A549 (cell line): ENCODE data around the gene RBKS. TPM values are rescaled to one million over a fixed set of nuclear protein-coding genes. Genes with fewer than 3 reads are reported as not detected.

Experiments used
- ATAC-seq, 2 experiments: fragments of 200-7000 bp in 1 of 2; fragments of >200 bp in 1 of 2; cut with Nextera tagmentation in 1 of 2; cut with Tn5 transposase in 1 of 2; 3 replicates each; pipeline versions ENCODE4 v1.8.0 to v1.9.1; 2018 to 2020; ENCODE audit warnings: mild to moderate bottlenecking in 1 of 2, moderate library complexity in 1 of 2
- CTCF ChIA-PET: fragments of 300-600 bp; sonication (Branson Sonifier 250); formaldehyde crosslinking; extraction: SDS; loops from one replicate; lab custom pipeline; 2021; ENCODE audit warnings: antibody characterized with exemption, inconsistent platforms; lab: Yijun Ruan, JAX
- POLR2A ChIA-PET: fragments of 350-600 bp; formaldehyde crosslinking; extraction: SDS; loops from one replicate; lab custom pipeline; 2021; ENCODE audit warnings: antibody characterized with exemption, inconsistent platforms; lab: Yijun Ruan, JAX
- DNase-seq, 2 experiments: peaks; one replicate each; pipeline versions ENCODE4 v3.0.0 to v3.0.0-alpha.2; 2011 to 2016; ENCODE audit warnings: low read depth in 1 of 2, low spot score in 1 of 2
- FAIRE-seq: peaks from 2 replicates; lab custom pipeline; 2011; peaks lifted over from hg19 to GRCh38; lab: Jason Lieb, UNC
- H3K27ac ChIP-seq, 2 experiments: fragments of >200 bp; sonication (Bioruptor Twin); formaldehyde crosslinking; 3 replicates each; pipeline ENCODE4 v1.5.1; 2016 to 2017
- H3K4me1 ChIP-seq: fragments of >200 bp; sonication (Bioruptor Twin); formaldehyde crosslinking; 3 replicates; pipeline ENCODE4 v1.6.1; 2016
- H3K4me2 ChIP-seq: fragments of >200 bp; sonication (Bioruptor Twin); formaldehyde crosslinking; 3 replicates; pipeline ENCODE4 v1.6.1; 2016
- H3K4me3 ChIP-seq: fragments of >200 bp; sonication (Bioruptor Twin); formaldehyde crosslinking; 3 replicates; pipeline ENCODE4 v1.5.1; 2016
- H3K9me3 ChIP-seq: fragments of >200 bp; sonication (Bioruptor Twin); formaldehyde crosslinking; 3 replicates; pipeline ENCODE4 v1.6.1; 2016
- ATOH8 ChIP-seq: fragments of 250-450 bp; sonication (Bioruptor Pico); IDR thresholded peaks from 2 replicates; pipeline ENCODE4 v1.5.0; 2020; ENCODE audit warnings: low read depth, mild to moderate bottlenecking, moderate library complexity
- BCL3 ChIP-seq: fragments of >200 bp; sonication (Bioruptor Twin); formaldehyde crosslinking; IDR thresholded peaks from 3 replicates; pipeline ENCODE4 v1.6.1; 2016
- CEBPB ChIP-seq, 2 experiments: fragments of >200 bp in 1 of 2; sonication (Bioruptor Twin) in 1 of 2; formaldehyde crosslinking in 1 of 2; IDR thresholded peaks; 2 replicates each; pipeline ENCODE4 v1.6.1; 2012 to 2016
- E2F6 ChIP-seq: IDR thresholded peaks from 2 replicates; pipeline ENCODE4 v1.6.1; 2012; ENCODE audit warnings: low read depth, borderline replicate concordance
- ELK1 ChIP-seq: fragments of 150-350 bp; IDR thresholded peaks from 2 replicates; pipeline ENCODE4 v1.6.1; 2014; ENCODE audit warnings: low read depth, mild to moderate bottlenecking, low read length
- ESRRA ChIP-seq: fragments of 150-350 bp; IDR thresholded peaks from 2 replicates; pipeline ENCODE4 v1.6.1; 2014; ENCODE audit warnings: mild to moderate bottlenecking, low read length, borderline replicate concordance
- FOSL2 ChIP-seq, 2 experiments: fragments of 450-650 bp in 1 of 2; fragments of >200 bp in 1 of 2; sonication (Bioruptor Twin) in 1 of 2; formaldehyde crosslinking; IDR thresholded peaks; 2 replicates each; pipeline versions ENCODE4 v1.5.0 to v1.6.1; 2016 to 2020; ENCODE audit warnings: mild to moderate bottlenecking in 1 of 2, moderate library complexity in 1 of 2
- HEYL ChIP-seq: fragments of 250-450 bp; sonication (Bioruptor Pico); IDR thresholded peaks from 2 replicates; pipeline ENCODE4 v1.8.0; 2021; ENCODE audit warnings: mild to moderate bottlenecking, moderate library complexity
- HOXB13 ChIP-seq: fragments of 250-450 bp; sonication (Bioruptor Pico); IDR thresholded peaks from 2 replicates; pipeline ENCODE4 v1.5.0; 2020; ENCODE audit warnings: low read depth, mild to moderate bottlenecking, moderate library complexity
- HOXB5 ChIP-seq: fragments of 250-450 bp; sonication (Bioruptor Pico); IDR thresholded peaks from 2 replicates; pipeline ENCODE4 v1.5.0; 2020; ENCODE audit warnings: mild to moderate bottlenecking, moderate library complexity
- JUN ChIP-seq, 2 experiments: fragments of >200 bp; sonication (Bioruptor Twin); formaldehyde crosslinking; IDR thresholded peaks; 2 replicates in 1 of 2; 3 replicates in 1 of 2; pipeline ENCODE4 v1.6.1; 2016 to 2017
- MYC ChIP-seq: IDR thresholded peaks from 2 replicates; pipeline ENCODE4 v1.6.1; 2012; ENCODE audit warnings: mild to moderate bottlenecking, inconsistent platforms, low read length, improper control_type of control experiment, borderline replicate concordance
- NFE2L2 ChIP-seq: fragments of 150-350 bp; conservative IDR thresholded peaks from 2 replicates; pipeline ENCODE4 v1.6.1; 2014; ENCODE audit warnings: low read length
- PBX3 ChIP-seq: IDR thresholded peaks from 2 replicates; pipeline ENCODE4 v1.6.1; 2012
- PHF8 ChIP-seq: fragments of 200-600 bp; sonication (generic); IDR thresholded peaks from 2 replicates; pipeline ENCODE4 v1.6.1; 2016; ENCODE audit warnings: low read depth, mild to moderate bottlenecking, antibody characterized with exemption, moderate library complexity, borderline replicate concordance
- POLR2A ChIP-seq: IDR thresholded peaks from 2 replicates; pipeline ENCODE4 v1.6.1; 2012; ENCODE audit warnings: mild to moderate bottlenecking, low read length
- RAD21 ChIP-seq, 2 experiments: fragments of >200 bp in 1 of 2; sonication (Bioruptor Twin) in 1 of 2; formaldehyde crosslinking in 1 of 2; IDR thresholded peaks in 1 of 2; conservative IDR thresholded peaks in 1 of 2; 2 replicates in 1 of 2; 3 replicates in 1 of 2; pipeline ENCODE4 v1.6.1; 2012 to 2018; ENCODE audit warnings: inconsistent platforms in 1 of 2
- RARB ChIP-seq: fragments of 250-450 bp; sonication (Bioruptor Pico); IDR thresholded peaks from 2 replicates; pipeline ENCODE4 v1.8.0; 2021; ENCODE audit warnings: mild to moderate bottlenecking, moderate library complexity
- RFX5 ChIP-seq: fragments of 450-650 bp; IDR thresholded peaks from 2 replicates; pipeline ENCODE4 v1.7.1; 2014; ENCODE audit warnings: antibody characterized with exemption, mild to moderate bottlenecking, moderate library complexity
- SMC3 ChIP-seq: fragments of >200 bp; sonication (Bioruptor Twin); formaldehyde crosslinking; IDR thresholded peaks from 3 replicates; pipeline ENCODE4 v1.6.1; 2018; ENCODE audit warnings: inconsistent platforms
- TFCP2L1 ChIP-seq: fragments of 250-450 bp; sonication (Bioruptor Pico); IDR thresholded peaks from 2 replicates; pipeline ENCODE4 v1.5.0; 2021; ENCODE audit warnings: mild to moderate bottlenecking
- TP53 ChIP-seq: fragments of 250-450 bp; sonication (Bioruptor Pico); IDR thresholded peaks from 2 replicates; pipeline ENCODE4 v1.5.0; 2021; ENCODE audit warnings: mild to moderate bottlenecking, moderate library complexity
- ZC3H11A ChIP-seq: fragments of 450-650 bp; IDR thresholded peaks from 2 replicates; pipeline ENCODE4 v1.6.1; 2014; ENCODE audit warnings: antibody characterized with exemption, mild to moderate bottlenecking
- ZNF302 ChIP-seq: fragments of 250-450 bp; sonication (Bioruptor Pico); IDR thresholded peaks from 2 replicates; pipeline ENCODE4 v1.9.0; 2021; ENCODE audit warnings: inconsistent platforms, mild to moderate bottlenecking, moderate library complexity
- WGBS: methylation state at CpG from one replicate; pipeline ENCODE4 v1.1.6; 2017; ENCODE audit errors: missing lambda C conversion rate; 5-methylcytosine and 5-hydroxymethylcytosine counted together
- polyA plus RNA-seq, 4 experiments: library from polyadenylated mRNA; depleted of rRNA in 3 of 4; stranded (reverse); fragments of >200 nt; fragmentation: RNase III in 1 of 4; extraction: RNeasy Plus Mini Kit Qiagen cat#74134 plus additional on column Dnase treatment in 1 of 4; gene quantifications; 2 replicates in 3 of 4; 3 replicates in 1 of 4; pipeline ENCODE4 v1.2.3, GENCODE V29; 2011 to 2017

RBKS gene
- polyA plus RNA-seq, 2 of the 4 experiments (the other 2 are of a cell fraction) = 7.6 to 8.5 TPM

GRCh38 chr2:27929916-27930486 lies 39.8 kb upstream of the RBKS start (continued):
- TF ChIP-seq TFCP2L1 (CRISPR knock-in tag) (no peak), CEBPB (IDR thresholded peaks at IDR 0.05) (peak in 1 of 2 experiments; percentile 15; a peak in 1 of 4 replicates), PBX3 (no peak), ESRRA (no peak), RAD21 (conservative IDR thresholded peaks at IDR 0.05 in 1 of 2, IDR thresholded peaks at IDR 0.05 in 1 of 2) (no peak)
- TF ChIP-seq, all 56 proteins: peak for 2

GRCh38 chr2:27925766-27926472 lies 35.7 kb upstream of the RBKS start:
- FAIRE-seq (peak; percentile 56), ATAC-seq (no peak), DNase-seq (no peak)
- WGBS = 95% methylated on average over 4 of the region's 4 CpGs
- Histone ChIP-seq H3K4me2 (peak overlapping the region; percentile 2; the same call in 1 of the 3 replicates), H3K27ac (peak overlapping the region; percentile 83 to 86), H3K9me3 (no peaks in the 10 kb centered on the region), H3K4me3 (no peak overlapping the region), H3K4me1 (peaks cover 70% of the 10 kb centered on the region)
- POLR2A ChIA-PET = no interaction called here
- CTCF ChIA-PET = interaction anchor here (0.6 to 1.6 kb wide), 5 partner anchors 203 to 485 kb away, joined by 3 to 6 read pairs (median 3); no protein-coding TSS in a partner anchor
- TF ChIP-seq HOXB5 (CRISPR knock-in tag) = no peak
- no peak for TF ChIP-seq HOXB13 (CRISPR knock-in tag)
- TF ChIP-seq E2F6 = no peak
- TF ChIP-seq ZNF302 (CRISPR knock-in tag) = no peak
- TF ChIP-seq NFE2L2 = no peak

GRCh38 chr2:27922842-27923241 lies 32.7 kb upstream of the RBKS start:
- TF ChIP-seq POLR2A (no peak), SMC3 (no peak), PHF8 (no peak)
- peak in 1 of 2 experiments; percentile 41 for DNase-seq
- no peak for ATAC-seq
- whole genome bisulfite sequencing = 13% methylated on average over 1 of the region's 1 CpG
- H3K27ac ChIP-seq = peak overlapping the region; percentile 83 to 86
- CTCF ChIA-PET = interaction anchor here (1.8 to 1.9 kb wide), 2 partner anchors 9 to 33 kb away, joined by 7 to 8 read pairs; partner anchors contain the start of gene RBKS
- FAIRE-seq = no peak
- H3K9me3 ChIP-seq = no peaks in the 10 kb centered on the region
- POLR2A ChIA-PET = no interaction called here
- peak overlapping the region; percentile 69 for H3K4me2 ChIP-seq
- H3K4me1 ChIP-seq = peaks cover 72% of the 10 kb centered on the region
- no peak overlapping the region for H3K4me3 ChIP-seq

- peak; percentile 74 to 75 for ATAC-seq
- Histone ChIP-seq H3K27ac (peak overlapping the region; percentile 83 to 86), H3K4me3 (no peak overlapping the region; the same call in 2 of the 3 replicates), H3K4me1 (peaks cover 70% of the 10 kb centered on the region), H3K9me3 (no peaks in the 10 kb centered on the region), H3K4me2 (peak overlapping the region; percentile 69)
- peak; percentile 71 to 88 for DNase-seq
- peak; percentile 99 for FAIRE-seq
- WGBS = 6% methylated on average over 6 of the region's 6 CpGs
- ChIA-PET POLR2A (no interaction called here), CTCF (interaction anchor here (1.8 kb wide), 1 partner anchor 8 kb away, joined by 8 read pairs; no protein-coding TSS in a partner anchor)
- TF ChIP-seq FOSL2 (IDR thresholded peaks at IDR 0.05) (0 out of 2 replicates have a peak, but pooled peaks have one; percentile 49), FOSL2 (CRISPR knock-in tag; IDR thresholded peaks at IDR 0.05) (peak; percentile 84), JUN (IDR thresholded peaks at IDR 0.05) (peak; percentile 88 to 91; a peak in 4 of 5 replicates), ZC3H11A (no peak), BCL3 (peak; percentile 77; the same call in 2 of the 3 replicates), SMC3 (no peak; the same call in 2 of the 3 replicates), ELK1 (no peak), HEYL (no peak), HOXB13 (CRISPR knock-in tag) (peak; percentile 81; the same call in 1 of the 2 replicates), RARB (CRISPR knock-in tag) (peak; percentile 42; the same call in 1 of the 2 replicates), TP53 (no peak), RFX5 (no peak), ATOH8 (CRISPR knock-in tag) (no peak), HOXB5 (CRISPR knock-in tag) (no peak), MYC (no peak)
Observed at GRCh38 chr2:27921880-27922547, 31.8 kb upstream of the RBKS start.
